Measurements from ENCODE around the gene ARMC9. TPM values are rescaled to one million over a fixed set of nuclear protein-coding genes. Genes with fewer than 3 reads are reported as not detected.

ARMC9 gene
- total RNA-seq, 1 experiment from 2014 or later, result 3.3 TPM

- Mint-ChIP-seq H3K36me3 (ENCODE audit: insufficient read depth, unreplicated experiment) (peaks cover 6% of the 10 kb centered on the region), H3K27ac (ENCODE audit: unreplicated experiment) (no peak overlapping the region), H3K4me1 (ENCODE audit: low read depth, unreplicated experiment) (peaks cover 24% of the 10 kb centered on the region), H3K9me3 (ENCODE audit: unreplicated experiment) (no peaks in the 10 kb centered on the region), H3K4me3 (ENCODE audit: unreplicated experiment) (no peak overlapping the region), H3K27me3 (ENCODE audit: insufficient read depth, unreplicated experiment) (no peaks in the 10 kb centered on the region)
- TF ChIP-seq, protein P1, sequence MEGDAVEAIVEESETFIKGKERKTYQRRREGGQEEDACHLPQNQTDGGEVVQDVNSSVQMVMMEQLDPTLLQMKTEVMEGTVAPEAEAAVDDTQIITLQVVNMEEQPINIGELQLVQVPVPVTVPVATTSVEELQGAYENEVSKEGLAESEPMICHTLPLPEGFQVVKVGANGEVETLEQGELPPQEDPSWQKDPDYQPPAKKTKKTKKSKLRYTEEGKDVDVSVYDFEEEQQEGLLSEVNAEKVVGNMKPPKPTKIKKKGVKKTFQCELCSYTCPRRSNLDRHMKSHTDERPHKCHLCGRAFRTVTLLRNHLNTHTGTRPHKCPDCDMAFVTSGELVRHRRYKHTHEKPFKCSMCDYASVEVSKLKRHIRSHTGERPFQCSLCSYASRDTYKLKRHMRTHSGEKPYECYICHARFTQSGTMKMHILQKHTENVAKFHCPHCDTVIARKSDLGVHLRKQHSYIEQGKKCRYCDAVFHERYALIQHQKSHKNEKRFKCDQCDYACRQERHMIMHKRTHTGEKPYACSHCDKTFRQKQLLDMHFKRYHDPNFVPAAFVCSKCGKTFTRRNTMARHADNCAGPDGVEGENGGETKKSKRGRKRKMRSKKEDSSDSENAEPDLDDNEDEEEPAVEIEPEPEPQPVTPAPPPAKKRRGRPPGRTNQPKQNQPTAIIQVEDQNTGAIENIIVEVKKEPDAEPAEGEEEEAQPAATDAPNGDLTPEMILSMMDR (IDR thresholded peaks at IDR 0.05; ENCODE audit: insufficient read depth in 1 of 2, low read depth in 1 of 2, low read length in 1 of 2, severe bottlenecking in 1 of 2, unreplicated experiment in 1 of 2), result no peak
- Histone ChIP-seq H3K4me1 (peaks cover 12% of the 10 kb centered on the region; the same call in 1 of the 2 replicates), H3K9me3 (no peaks in the 10 kb centered on the region), H3K4me3 (ENCODE audit: low read depth, low read length) (no peak overlapping the region), H3K36me3 (ENCODE audit: control insufficient read depth, insufficient read depth, low read length) (no peaks in the 10 kb centered on the region), H3K27me3 (replicated peaks; ENCODE audit: control insufficient read depth, insufficient read depth, low read length) (no peaks in the 10 kb centered on the region)
- ChIA-PET CTCF (no interaction called here), POLR2A (no interaction called here)
- no peak for DNase-seq
- intact Hi-C loops (cut with micrococcal nuclease; ENCODE audit: unreplicated experiment), result no loop called here
- BruUV-seq (replicated peaks), result no TSS peak
Measured at GRCh38 chr2:231347081-231347480, 148.7 kb downstream of the ARMC9 start.

- BruUV-seq (replicated peaks), result no TSS peak
- TF ChIP-seq, protein P1 (IDR thresholded peaks at IDR 0.05; ENCODE audit: insufficient read depth in 1 of 2, low read depth in 1 of 2, low read length in 1 of 2, severe bottlenecking in 1 of 2, unreplicated experiment in 1 of 2), result no peak
- Histone ChIP-seq H3K4me3 (ENCODE audit: low read depth, low read length) (no peak overlapping the region), H3K9me3 (no peaks in the 10 kb centered on the region), H3K4me1 (peaks cover 12% of the 10 kb centered on the region; the same call in 1 of the 2 replicates), H3K27me3 (replicated peaks; ENCODE audit: control insufficient read depth, insufficient read depth, low read length) (no peaks in the 10 kb centered on the region), H3K36me3 (ENCODE audit: control insufficient read depth, insufficient read depth, low read length) (no peaks in the 10 kb centered on the region)
- H3K27ac Mint-ChIP-seq (ENCODE audit: unreplicated experiment), result no peak overlapping the region
- H3K27me3 Mint-ChIP-seq (ENCODE audit: insufficient read depth, unreplicated experiment), result no peaks in the 10 kb centered on the region
- H3K36me3 Mint-ChIP-seq (ENCODE audit: insufficient read depth, unreplicated experiment), result peaks cover 6% of the 10 kb centered on the region
- intact Hi-C loops (cut with micrococcal nuclease; ENCODE audit: unreplicated experiment), result no loop called here
- H3K4me3 Mint-ChIP-seq (ENCODE audit: unreplicated experiment), result no peak overlapping the region
- H3K9me3 Mint-ChIP-seq (ENCODE audit: unreplicated experiment), result no peaks in the 10 kb centered on the region
- peaks cover 24% of the 10 kb centered on the region for H3K4me1 Mint-ChIP-seq (ENCODE audit: low read depth, unreplicated experiment)
- CTCF ChIA-PET, result no interaction called here
- POLR2A ChIA-PET, result no interaction called here
- no peak for DNase-seq
Measured at GRCh38 chr2:231347638-231348037, 149.2 kb downstream of the ARMC9 start.

DNA sequence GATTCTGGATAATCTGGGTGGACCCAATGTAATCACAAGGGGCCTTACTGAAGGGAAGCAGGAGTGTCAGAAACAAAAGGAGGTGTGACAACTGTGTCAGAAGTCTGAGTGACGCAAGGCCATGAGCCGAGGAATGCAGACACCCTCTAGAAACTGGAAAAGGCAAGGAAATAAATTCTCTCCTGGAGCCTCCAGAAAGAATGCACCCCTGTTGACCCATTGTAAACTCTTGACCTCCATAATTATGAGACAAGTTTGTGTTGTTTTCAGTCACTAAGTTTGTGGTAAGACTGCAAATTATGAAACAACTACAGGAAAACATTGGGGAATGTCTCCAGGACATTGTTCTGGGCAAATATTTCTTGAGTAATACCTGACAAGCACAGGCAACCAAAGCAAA is 149.7 kb downstream of the ARMC9 start:
- no peaks in the 10 kb centered on the region for H3K27me3 Mint-ChIP-seq (ENCODE audit: insufficient read depth, unreplicated experiment)
- Histone ChIP-seq H3K36me3 (ENCODE audit: control insufficient read depth, insufficient read depth, low read length) (no peaks in the 10 kb centered on the region), H3K9me3 (no peaks in the 10 kb centered on the region), H3K4me1 (peaks cover 12% of the 10 kb centered on the region; the same call in 1 of the 2 replicates), H3K27me3 (replicated peaks; ENCODE audit: control insufficient read depth, insufficient read depth, low read length) (no peaks in the 10 kb centered on the region), H3K4me3 (ENCODE audit: low read depth, low read length) (no peak overlapping the region)
- no peaks in the 10 kb centered on the region for H3K9me3 Mint-ChIP-seq (ENCODE audit: unreplicated experiment)
- H3K4me1 Mint-ChIP-seq (ENCODE audit: low read depth, unreplicated experiment), result peaks cover 24% of the 10 kb centered on the region
- ChIA-PET POLR2A (no interaction called here), CTCF (no interaction called here)
- H3K4me3 Mint-ChIP-seq (ENCODE audit: unreplicated experiment), result no peak overlapping the region
- TF ChIP-seq, protein P1 (IDR thresholded peaks at IDR 0.05; ENCODE audit: insufficient read depth in 1 of 2, low read depth in 1 of 2, low read length in 1 of 2, severe bottlenecking in 1 of 2, unreplicated experiment in 1 of 2), result no peak
- peaks cover 6% of the 10 kb centered on the region for H3K36me3 Mint-ChIP-seq (ENCODE audit: insufficient read depth, unreplicated experiment)
- intact Hi-C loops (cut with micrococcal nuclease; ENCODE audit: unreplicated experiment), result no loop called here
- peak; percentile 62 to 66 for DNase-seq
- no peak overlapping the region for H3K27ac Mint-ChIP-seq (ENCODE audit: unreplicated experiment)
- BruUV-seq (replicated peaks), result no TSS peak
